Colonic mucosa (tissue), 4 donors: ENCODE results near the gene RARA. TPM values are rescaled to one million over a fixed set of nuclear protein-coding genes. Genes with fewer than 3 reads are reported as not detected.

ENCODE experiments used
- DNase-seq: peaks from one replicate; pipeline ENCODE4 v3.0.0-alpha.2; 2020
- H3K27ac ChIP-seq: fragments of 200-600 bp; one replicate; pipeline ENCODE4 v1.8.0; 2021
- H3K27me3 ChIP-seq: fragments of 200-600 bp; one replicate; pipeline ENCODE4 v1.8.0; 2021
- H3K36me3 ChIP-seq: fragments of 200-600 bp; one replicate; pipeline ENCODE4 v1.8.0; 2021
- H3K4me1 ChIP-seq: fragments of 200-600 bp; one replicate; pipeline ENCODE4 v1.8.0; 2021; ENCODE audit warnings: mild to moderate bottlenecking
- H3K4me3 ChIP-seq: fragments of 200-600 bp; one replicate; pipeline ENCODE4 v1.8.0; 2021
- H3K9ac ChIP-seq, 2 donors: one replicate each; pipeline ENCODE4 v1.7.0; 2013; ENCODE audit warnings: control low read depth in 2 of 2, low read depth in 2 of 2, low read length in 2 of 2
- H3K9me3 ChIP-seq: fragments of 200-600 bp; one replicate; pipeline ENCODE4 v1.8.0; 2021
- CTCF ChIP-seq: fragments of 200-600 bp; IDR thresholded peaks from one replicate; pipeline ENCODE4 v1.8.0; 2022; ENCODE audit warnings: antibody characterized with exemption, mild to moderate bottlenecking
- intact Hi-C: fragments of 100-400 bp; cut with DNase I; formaldehyde crosslinking; loops from one replicate; pipeline ENCODE4 v1.14.1; 2022
- total RNA-seq, 2 donors: library from RNA; stranded (reverse); fragmentation: NEBNext Ultra II Directional in 1 of 2; extraction: Animal tissue kit (Norgen Biotek cat#: 25700) in 1 of 2; gene quantifications; one replicate each; pipeline ENCODE4 v1.2.1, GENCODE V29; 2021
- donor health status: healthy.
- donor health status: DM: no; HTN: no; CAD: no.
- donor health status: DM: no; HTN: no; CAD: no.

Gene RARA
- total RNA-seq, 2 donors from 2014 or later, result 25.6 to 46.7 TPM

GRCh38 chr17:40290629-40291280, 18.2 kb upstream of the RARA start:
- Histone ChIP-seq H3K27ac (no peak overlapping the region), H3K36me3 (no peaks in the 10 kb centered on the region), H3K4me1 (no peaks in the 10 kb centered on the region), H3K27me3 (no peaks in the 10 kb centered on the region), H3K9ac (no peak overlapping the region), H3K9me3 (no peaks in the 10 kb centered on the region), H3K4me3 (no peak overlapping the region)
- TF ChIP-seq CTCF, result peak; percentile 57
- intact Hi-C loops, result loop anchor here (2.0 to 10.0 kb wide), 2 partner anchors 88 to 276 kb away; partner anchors contain the start of gene CSF3
- DNase-seq, result peak; percentile 54

DNA sequence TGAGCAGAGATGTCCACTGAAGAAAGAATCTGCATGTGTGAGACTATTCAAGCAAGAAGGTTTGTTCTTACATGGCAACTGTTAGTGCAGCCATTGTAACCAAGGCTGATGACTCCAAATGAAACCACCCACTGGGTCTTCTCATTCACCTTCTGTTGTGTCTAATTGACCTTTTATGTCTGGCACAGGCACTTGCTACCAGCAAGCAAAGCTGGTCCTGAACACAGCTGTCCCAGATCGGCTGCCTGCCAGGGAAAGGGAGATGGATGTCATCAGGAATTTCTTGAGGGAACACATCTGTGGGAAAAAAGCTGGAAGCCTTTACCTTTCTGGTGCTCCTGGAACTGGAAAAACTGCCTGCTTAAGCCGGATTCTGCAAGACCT, 17.7 kb upstream of the RARA start:
- no peaks in the 10 kb centered on the region for H3K27me3 ChIP-seq
- no peaks in the 10 kb centered on the region for H3K36me3 ChIP-seq
- no peak overlapping the region for H3K4me3 ChIP-seq
- H3K9ac ChIP-seq, result no peak overlapping the region
- H3K27ac ChIP-seq, result no peak overlapping the region
- no peaks in the 10 kb centered on the region for H3K4me1 ChIP-seq
- TF ChIP-seq CTCF, result no peak
- no peaks in the 10 kb centered on the region for H3K9me3 ChIP-seq
- DNase-seq, result no peak
- intact Hi-C loops, result loop anchor here (2.0 to 10.0 kb wide), 2 partner anchors 88 to 276 kb away; partner anchors contain the start of gene CSF3

GRCh38 chr17:40293363-40293762, 15.6 kb upstream of the RARA start:
- Histone ChIP-seq H3K4me1 (no peaks in the 10 kb centered on the region), H3K4me3 (no peak overlapping the region), H3K9me3 (no peaks in the 10 kb centered on the region), H3K36me3 (no peaks in the 10 kb centered on the region), H3K27ac (no peak overlapping the region), H3K9ac (no peak overlapping the region), H3K27me3 (no peaks in the 10 kb centered on the region)
- intact Hi-C loops, result loop anchor here (10.0 kb wide), 1 partner anchor 279 kb away; the partner anchor contains the start of gene CSF3
- DNase-seq, result no peak
- TF ChIP-seq CTCF, result no peak

GRCh38 chr17:40295488-40296436, 13.2 kb upstream of the RARA start:
- no peak for DNase-seq
- no peaks in the 10 kb centered on the region for H3K36me3 ChIP-seq
- intact Hi-C loops, result loop anchor here (10.0 kb wide), 1 partner anchor 281 kb away; the partner anchor contains the start of gene CSF3
- no peak overlapping the region for H3K27ac ChIP-seq
- H3K27me3 ChIP-seq, result no peaks in the 10 kb centered on the region
- no peaks in the 10 kb centered on the region for H3K4me1 ChIP-seq
- no peak overlapping the region for H3K4me3 ChIP-seq
- TF ChIP-seq CTCF, result no peak
- H3K9ac ChIP-seq, result no peak overlapping the region
- H3K9me3 ChIP-seq, result no peaks in the 10 kb centered on the region

- no peaks in the 10 kb centered on the region for H3K4me1 ChIP-seq
- no peaks in the 10 kb centered on the region for H3K27me3 ChIP-seq
- TF ChIP-seq CTCF, result no peak
- H3K9ac ChIP-seq, result no peak overlapping the region
- intact Hi-C loops, result loop anchor here (10.0 kb wide), 1 partner anchor 283 kb away; the partner anchor contains the start of gene CSF3
- H3K4me3 ChIP-seq, result no peak overlapping the region
- H3K27ac ChIP-seq, result no peak overlapping the region
- H3K9me3 ChIP-seq, result no peaks in the 10 kb centered on the region
- no peak for DNase-seq
- no peaks in the 10 kb centered on the region for H3K36me3 ChIP-seq
These were observed 11.5 kb upstream of the RARA start for GRCh38 chr17:40297511-40297910.
